ENCODE data around the gene CEACAM6.
"Not testable (repeated sequence)": the region's sequence is repeated elsewhere in the genome, so short reads cannot be mapped to it uniquely, and the experiment has no call there.

CEACAM6 gene

DNA sequence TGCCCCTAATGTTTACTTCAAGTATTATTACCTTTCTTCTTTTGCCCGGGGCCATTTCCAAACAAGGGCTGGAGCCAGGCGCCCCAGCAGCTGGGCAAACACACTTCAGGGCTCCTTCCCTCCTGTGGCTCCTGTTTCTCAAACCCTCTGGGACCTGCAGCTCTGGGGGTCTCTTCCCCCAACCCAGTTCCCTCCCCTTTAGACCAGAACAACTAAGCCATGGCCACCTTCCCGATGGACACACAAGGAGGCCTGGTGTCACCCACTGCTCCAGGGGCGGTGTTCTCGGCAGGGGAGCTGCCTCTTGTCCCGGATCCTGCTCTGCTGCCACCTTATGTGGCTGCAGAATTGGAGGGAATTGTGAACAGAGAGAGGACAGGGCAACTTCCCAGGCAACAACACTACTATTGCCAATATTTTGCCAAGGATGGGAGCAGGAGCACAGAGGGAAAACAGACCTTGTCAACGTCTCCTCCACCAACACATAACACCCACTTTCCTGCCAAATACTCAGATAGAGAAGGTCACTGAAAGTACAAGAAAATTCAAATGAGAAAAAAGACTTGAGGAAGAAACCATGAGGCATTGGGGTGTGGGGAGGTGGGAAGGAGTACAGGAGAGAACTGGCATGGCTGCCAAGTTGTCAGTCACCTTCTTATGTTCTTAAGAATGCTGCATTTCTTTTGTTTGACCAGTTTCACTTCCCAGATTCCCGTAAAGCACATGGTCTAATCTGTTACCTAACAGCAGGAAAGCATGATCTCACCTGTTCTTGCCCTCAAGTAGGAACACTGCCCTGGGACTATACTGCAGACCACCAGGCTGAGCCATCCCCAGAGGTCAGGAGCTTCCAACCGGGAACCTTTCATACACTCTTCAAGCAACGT, 4.8 kb upstream of the CEACAM6 start:
- DNase-seq = not testable (repeated sequence)

DNA sequence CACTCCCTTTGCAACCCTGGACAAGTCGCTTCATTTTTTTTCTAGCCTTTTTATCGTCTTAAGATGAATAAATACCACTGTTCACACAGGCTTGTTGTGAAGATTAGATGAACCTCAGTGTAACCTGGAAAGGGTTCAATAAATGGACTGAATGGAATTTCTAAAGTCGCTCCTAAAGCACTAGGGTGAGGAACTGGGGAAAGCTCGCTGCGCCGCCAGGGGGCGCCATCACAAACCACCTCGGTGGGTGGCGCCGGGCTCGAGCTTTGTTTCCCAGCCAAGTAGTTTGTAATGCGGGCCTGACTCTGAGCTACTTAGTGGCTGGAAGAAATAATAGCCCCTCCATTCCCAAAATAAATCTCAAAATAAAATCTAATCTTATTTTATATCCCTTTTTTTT, 2.2 kb upstream of the CEACAM6 start:
- peak; percentile 9 for DNase-seq

DNA sequence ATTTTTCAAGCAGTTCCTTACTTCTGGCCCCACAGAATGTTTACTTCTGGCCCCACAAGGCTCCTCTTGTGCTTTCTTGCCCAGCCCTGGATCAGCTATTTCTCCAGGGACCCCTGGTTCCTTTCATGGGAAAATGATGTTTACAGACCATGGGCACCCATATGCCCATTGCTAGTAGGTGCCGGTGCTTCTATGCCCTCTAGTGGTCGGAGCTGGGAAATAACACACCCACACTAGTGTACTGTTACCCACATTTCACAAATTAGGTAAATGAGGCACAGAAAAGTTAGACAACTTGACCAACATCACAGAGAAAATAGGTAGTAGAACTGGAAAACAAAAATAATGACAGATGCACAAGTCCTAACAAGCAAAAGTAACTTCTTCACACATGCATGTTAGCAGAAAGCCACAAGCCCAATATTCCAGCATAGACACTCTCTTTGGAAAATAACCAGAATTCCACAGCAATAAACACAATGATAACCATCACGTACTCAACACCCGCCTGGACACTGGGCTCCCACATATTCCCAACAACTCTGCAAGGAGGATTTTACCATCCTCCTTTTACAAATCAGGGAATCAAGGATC, 1.3 kb upstream of the CEACAM6 start:
- DNase-seq = no peak

DNA sequence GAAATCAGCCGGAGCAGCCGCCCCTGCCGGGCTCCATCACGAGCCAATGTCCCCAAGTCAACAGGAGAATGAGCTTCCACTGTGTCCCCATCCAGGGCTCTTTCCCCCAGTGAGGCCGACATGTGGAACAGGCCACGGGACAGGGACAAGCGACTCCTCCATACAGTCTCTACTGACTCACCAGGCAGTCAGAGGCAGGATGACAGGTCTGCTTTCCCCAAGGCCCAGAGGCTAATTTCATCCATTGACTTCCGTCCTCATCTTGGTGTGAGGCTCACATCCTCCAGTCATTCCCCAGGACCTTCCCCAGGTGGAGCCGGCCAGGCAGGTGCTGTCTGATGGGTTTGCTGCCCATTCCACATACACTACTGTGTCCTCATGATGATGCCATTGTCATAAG, 3.5 kb downstream of the CEACAM6 start:
- no peak for DNase-seq

DNA sequence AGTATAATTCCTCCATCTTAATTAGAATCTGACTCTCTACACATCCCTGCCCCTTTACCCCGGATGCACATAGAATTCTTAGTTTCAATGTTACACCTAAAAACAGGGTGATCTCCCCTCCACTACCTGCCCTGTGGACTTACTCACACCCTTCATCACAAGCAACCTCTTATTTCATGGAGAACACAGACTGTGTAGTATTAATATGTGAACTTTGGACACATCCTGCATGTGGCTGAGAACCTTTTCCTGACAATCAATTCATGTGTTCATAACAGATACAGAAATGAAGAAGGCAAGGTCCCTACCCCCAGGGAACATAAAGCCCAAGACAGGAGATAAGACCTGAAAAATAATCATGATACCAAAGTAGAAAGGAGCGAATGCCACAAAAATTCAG, 11.8 kb downstream of the CEACAM6 start:
- no peak for DNase-seq

DNA sequence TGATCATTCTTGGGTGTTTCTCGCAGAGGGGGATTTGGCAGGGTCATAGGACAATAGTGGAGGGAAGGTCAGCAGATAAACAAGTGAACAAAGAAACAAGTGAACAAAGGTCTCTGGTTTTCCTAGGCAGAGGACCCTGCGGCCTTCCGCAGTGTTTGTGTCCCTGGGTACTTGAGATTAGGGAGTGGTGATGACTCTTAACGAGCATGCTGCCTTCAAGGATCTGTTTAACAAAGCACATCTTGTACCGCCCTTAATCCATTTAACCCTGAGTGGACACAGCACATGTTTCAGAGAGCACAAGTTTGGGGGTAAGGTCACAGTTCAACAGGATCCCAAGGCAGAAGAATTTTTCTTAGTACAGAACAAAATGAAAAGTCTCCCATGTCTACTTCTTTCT, 12.8 kb downstream of the CEACAM6 start:
- DNase-seq = not testable (repeated sequence)

DNA sequence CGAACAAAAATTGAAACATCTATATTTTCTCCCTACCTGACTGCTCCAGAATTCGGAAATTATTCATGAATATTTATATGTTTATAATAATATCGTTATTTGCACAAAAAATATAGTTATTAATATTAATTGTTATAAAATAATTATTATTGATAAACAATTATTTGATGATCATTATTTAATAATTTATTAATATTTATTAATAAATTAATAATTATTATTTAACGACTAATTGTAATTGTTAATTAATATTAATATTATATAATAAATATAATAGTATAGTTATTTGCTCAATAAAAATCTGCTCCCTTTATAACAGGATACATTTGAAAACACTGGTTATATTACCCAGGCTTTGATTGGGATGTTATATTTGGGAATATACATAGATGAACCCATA, 14.3 kb downstream of the CEACAM6 start:
- no peak for DNase-seq

DNA sequence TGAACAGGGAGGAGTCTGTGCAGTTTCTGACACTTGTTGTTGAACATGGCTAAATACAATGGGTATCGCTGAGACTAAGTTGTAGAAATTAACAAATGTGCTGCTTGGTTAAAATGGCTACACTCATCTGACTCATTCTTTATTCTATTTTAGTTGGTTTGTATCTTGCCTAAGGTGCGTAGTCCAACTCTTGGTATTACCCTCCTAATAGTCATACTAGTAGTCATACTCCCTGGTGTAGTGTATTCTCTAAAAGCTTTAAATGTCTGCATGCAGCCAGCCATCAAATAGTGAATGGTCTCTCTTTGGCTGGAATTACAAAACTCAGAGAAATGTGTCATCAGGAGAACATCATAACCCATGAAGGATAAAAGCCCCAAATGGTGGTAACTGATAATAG, 16.1 kb downstream of the CEACAM6 start:
- DNase-seq = no peak

DNA sequence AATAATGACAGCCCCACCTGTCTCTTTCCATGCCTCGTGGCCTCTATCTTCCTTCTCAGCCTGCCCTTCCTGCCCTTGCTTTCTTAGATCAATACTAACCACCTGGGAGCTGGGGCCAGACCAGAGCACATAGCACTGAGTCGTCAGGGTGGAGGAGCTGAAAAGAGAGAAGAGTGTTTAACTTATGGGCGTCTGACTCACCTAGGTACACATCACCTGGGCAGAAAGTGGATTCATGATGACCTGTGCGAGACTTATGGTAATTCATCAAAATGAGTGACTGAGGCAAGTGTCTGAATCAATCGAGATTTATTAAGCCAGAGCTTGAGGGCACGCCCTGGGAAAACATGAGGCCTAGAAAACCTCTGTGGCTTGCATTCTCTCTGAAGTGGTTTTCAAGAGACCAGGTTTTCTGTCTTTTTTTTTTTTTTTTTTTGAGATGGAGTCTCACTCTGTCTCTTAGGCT, 19.2 kb downstream of the CEACAM6 start:
- no peak for DNase-seq

DNA sequence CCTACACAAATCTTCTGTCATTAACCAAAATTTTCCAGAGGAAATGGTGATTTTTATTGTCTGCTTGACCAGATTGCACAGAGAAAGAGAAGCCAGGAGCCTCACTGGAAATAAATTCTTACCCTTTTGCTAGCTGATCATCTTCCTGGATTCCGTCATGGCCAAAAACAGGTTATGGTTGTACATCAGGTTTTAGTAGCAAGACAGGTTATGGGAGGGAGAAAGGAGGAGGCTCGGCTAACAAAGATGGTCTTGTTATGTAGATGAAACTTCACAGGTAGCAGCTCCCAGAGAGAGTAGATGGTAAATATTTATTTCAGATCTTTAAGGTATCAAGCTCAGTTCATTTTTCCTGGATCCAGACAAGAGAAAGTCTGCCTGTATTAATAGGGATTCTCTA, 21.4 kb downstream of the CEACAM6 start:
- DNase-seq = no peak

DNA sequence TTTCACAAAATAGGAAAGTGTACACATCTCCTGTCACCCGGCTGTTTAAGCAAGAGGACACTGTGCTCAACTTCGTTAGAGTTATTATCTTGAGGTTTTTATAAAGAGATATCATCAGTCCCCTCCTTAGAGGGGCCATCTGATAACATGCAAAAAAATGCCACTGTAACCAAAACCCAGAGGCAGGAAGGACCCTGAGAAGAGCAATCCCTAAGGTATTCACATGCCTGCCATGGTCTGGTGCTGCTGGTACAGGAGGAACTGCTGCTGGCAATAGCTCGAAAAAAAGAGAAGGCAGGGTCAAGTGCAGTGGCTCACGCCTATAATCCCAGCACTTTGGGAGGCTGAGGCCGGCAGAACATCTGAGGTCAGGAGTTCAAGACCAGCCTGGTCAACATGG, 28.3 kb downstream of the CEACAM6 start:
- no peak for DNase-seq

DNA sequence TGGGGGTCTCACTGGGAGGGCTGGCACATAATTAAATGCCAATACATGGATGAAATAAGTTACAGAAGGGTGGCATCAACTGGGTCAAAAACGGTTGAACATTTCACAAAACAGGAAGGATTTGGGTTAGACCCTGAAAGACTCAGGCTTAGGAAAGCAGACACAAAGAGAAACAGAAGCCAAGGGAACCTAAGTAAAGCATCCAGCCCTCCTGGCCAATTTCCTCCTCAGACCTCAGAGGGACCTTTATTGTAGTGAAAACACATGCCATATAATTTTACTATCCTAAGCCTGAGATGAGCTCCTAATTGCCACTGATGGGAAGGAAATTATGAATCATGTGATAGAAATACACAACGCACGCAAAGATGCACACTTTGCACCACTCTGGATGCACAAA, 29.0 kb downstream of the CEACAM6 start:
- no peak for DNase-seq

DNA sequence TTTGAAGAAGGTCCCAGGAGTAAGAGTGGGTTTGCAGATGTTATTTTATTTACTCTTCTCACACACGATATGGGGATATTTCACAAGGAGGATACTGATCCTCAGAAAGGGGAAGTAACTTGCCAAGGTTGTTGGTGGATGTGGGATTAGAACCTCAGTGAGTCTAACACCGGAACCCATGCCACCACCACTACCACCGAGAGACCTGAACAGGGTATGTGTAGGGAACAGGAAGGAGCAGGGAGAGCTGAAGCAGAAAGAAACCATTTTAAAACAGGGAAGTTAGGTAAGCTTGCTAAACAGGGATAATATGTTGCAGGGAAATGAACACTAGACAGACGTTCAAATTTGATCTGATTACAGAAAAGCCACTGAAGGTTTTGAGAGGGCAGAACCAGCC, 29.4 kb downstream of the CEACAM6 start:
- DNase-seq = peak; percentile 51

DNA sequence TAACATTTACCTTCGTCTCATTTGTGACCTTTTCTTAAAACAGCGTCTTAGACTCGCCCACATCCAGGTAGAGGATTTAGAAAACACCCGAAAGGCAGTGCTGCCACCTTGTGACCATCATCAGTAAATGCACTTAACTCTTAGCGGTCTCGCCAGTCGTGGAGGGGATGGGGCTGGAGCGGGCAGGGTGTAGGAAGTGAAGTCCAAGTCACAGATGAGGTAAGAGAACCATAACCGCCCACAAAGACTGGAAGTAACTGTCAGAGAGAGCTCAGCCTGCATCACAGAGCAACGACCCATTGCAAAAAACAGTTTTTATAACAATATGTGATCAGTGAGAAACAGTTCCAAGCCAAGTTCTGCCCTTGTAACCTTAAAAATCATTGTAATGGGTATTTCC, 30.3 kb downstream of the CEACAM6 start:
- peak; percentile 73 for DNase-seq

DNA sequence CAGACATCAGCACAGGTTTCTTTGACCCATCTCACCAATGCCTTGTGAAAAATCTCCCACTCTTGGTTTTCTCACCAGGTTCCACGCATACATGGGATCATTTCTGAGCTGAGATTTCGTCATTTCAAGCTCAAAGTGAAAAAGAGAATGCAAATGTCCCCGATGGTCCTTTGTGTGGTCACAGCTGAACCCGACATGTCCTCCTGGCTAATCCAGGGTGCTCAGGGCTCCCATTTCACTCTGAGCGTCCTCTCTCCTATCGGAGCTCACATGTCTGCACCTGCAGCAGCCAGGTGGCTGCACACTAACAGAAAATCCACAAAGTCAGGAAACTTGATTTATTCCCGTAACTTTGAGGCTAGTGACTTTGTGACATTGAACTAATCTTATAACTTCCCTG, 31.7 kb downstream of the CEACAM6 start:
- no peak for DNase-seq

DNA sequence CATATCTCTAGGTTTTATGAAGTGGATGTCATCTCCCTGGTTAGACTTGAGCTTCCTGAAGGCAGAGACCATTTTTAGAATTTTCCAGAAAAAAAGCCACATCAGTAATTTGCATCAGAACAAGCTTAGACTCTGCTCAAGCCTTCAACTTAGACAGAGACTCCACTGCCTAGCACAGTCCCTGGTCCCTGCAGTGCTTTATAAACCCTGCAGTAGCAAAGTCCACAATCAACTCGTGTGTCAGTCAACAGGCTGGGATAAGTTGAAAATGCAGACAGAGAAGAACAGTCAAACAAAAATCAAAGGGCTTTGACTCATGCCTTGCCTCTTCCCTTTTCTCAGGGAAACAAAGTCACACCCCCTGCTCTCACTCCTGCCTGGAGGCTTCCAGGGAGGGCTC, 33.2 kb downstream of the CEACAM6 start:
- not testable (repeated sequence) for DNase-seq

DNA sequence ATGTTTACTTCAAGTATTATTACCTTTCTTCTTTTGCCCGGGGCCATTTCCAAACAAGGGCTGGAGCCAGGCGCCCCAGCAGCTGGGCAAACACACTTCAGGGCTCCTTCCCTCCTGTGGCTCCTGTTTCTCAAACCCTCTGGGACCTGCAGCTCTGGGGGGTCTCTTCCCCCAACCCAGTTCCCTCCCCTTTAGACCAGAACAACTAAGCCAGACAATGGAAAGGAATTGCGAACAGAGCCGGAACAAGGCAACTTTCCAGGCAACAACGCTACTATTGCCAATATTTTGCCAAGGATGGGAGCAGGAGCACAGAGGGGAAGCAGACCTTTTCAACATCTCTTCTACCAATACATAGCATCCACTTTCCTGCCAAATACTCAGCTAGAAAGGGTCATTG, 33.7 kb downstream of the CEACAM6 start:
- DNase-seq = not testable (repeated sequence)

DNA sequence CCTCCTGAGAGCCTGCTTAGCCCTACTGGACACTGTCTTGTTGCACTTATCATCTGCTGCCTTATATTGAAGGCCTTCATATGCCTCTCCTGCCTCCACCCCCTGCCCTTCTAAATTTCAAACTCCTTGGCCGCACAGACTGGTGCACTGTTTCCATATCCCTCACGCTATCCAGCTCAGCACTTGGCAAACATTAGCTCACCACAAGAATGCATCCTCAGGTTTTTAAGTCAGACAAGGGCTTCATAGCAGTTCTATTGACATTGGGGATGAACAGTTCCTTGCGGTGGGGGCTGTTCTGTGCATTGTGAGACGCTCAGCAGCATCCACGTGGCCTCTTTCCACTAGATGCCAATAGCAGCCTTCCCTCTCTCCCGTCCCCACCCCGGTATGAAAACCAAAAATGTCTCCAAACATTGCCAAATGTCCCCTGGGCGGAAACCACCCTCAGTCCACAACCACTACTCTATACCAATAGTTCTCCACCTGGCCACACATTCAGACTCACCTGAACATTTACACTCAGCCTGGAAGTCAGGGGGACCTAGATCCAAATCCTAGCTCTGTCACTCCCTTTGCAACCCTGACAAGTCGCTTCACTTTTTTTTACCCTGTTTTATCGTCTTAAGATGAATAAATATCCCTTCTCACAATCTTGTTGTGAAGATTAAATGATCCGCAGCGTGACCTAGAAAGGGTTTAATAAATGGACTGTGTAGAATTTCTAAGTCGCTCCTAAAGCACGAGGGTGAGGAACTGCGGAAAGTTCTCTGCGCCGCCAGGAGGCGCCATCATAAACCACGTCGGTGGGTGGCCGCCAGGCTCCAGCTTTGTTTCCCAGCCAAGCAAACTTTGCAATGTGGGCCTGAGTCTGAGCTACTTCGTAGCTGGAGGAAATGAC, 37.4 kb downstream of the CEACAM6 start:
- no peak for DNase-seq

DNA sequence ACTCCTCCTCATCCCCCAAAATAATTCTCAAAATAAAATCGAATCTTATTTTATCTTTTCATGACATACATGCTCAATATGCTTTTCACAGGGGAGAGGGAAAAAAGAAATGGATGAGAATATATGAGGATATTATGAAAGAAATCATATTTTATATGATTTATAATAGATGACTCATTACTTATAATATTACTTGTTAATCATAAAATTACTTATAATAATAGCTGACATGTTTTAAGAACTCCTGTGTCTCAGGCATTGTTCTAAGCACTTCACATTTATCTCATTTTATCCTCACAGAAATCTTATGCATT, 38.0 kb downstream of the CEACAM6 start:
- DNase-seq = no peak

DNA sequence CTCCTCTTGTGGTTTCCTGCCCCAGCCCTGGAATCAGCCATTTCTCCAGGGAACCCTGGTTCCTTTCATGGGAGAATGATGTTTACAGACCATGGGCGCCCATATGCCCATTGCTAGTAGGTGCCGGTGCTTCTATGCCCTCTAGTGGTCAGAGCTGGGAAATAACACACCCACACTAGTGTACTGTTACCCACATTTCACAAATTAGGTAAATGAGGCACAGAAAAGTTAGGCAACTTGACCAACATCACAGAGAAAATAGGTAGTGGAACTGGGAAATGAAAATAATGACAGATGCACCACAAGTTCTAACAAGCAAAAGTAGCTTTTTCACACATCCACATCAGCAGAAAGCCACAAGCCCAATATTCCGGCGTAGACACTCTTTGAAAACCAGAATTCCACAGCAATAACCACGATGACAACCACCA, 39.7 kb downstream of the CEACAM6 start:
- DNase-seq = peak; percentile 14

DNA sequence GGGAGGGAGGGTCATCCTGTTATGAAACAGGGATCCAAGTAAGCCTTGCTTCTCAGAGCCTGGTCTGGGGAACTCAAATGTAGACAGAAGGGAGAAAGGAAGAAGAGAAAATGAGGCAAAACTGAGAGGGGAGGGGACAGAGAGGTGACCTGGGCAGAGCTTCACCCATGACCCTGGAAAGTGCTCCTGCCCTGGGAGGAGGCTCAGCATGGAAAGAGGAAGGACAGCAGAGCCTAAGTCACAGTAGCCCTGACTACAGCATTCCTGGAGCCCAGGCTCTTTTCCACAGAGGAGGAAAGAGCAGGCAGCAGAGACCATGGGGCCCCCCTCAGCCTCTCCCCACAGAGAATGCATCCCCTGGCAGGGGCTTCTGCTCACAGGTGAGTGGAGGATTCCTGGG, 41.0 kb downstream of the CEACAM6 start, which contains the start of gene CEACAM3:
Gene CEACAM3, plus strand, starts transcription at position 226 of the 400 bp plus-strand sequence. Its CDS starts 91 bp downstream, at position 317.
- DNase-seq = no peak

DNA sequence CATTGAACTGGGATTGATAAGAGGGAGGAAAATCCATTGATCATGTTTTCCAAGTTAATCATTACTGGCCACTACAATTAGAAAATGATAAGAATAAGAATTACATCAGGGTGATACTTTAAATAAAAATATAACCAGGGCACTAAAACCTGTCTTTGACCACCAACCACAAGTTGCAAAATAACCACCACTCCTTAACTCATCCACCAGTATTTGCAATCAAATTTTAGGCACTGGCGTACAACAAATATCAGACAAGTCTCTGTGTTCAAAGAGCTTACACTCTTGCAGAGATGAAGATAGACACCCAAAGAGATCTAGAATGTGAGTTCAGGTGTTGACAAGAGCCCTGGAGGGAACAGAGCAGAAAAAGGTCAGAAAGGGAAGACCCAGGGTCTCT, 41.6 kb downstream of the CEACAM6 start:
- no peak for DNase-seq

DNA sequence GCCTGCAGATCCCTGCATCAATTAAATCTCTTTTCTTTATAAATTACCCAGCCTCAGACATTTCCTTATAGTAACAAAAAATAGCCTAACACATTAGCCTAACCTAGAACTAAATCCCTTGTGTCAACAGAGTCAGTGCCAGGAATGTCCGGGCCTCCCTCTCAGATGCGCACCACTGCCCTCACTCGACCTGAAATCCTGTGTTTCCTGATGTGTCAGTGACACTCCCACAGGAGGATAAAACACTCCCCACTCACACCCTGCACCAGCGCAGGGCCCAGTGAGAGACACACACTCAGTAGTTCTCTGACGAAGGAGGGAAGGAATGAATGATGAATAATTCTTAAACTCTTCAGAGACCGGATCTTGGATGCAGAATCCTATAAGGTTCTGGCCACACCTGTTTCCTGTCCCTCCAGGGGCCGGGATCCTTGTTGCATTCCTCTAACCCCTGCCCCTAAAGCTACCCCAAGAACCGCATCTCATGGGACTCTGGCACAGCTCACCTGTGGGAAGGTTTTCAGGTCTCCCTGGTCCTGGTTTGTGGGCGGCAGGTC, 44.2 kb downstream of the CEACAM6 start:
- no peak for DNase-seq
